ENCODE results near the gene ADAP1.

- no peak for TF ChIP-seq EZH2 (IDR thresholded peaks at IDR 0.05; ENCODE audit: low read length)
- no peak for TF ChIP-seq CTCF (optimal IDR thresholded peaks at IDR 0.05 in 1 of 3, IDR thresholded peaks at IDR 0.05 in 1 of 3, conservative IDR thresholded peaks at IDR 0.05 in 1 of 3; ENCODE audit: extremely low read depth in 1 of 3, insufficient read depth in 2 of 3, low read length in 3 of 3)
Observed at GRCh38 chr7:890868-891267, 63.6 kb downstream of the ADAP1 start.

All from keratinocyte (primary cell).